Measurements from ENCODE around the gene DENND4C.
"Not testable (repeated sequence)": the region's sequence is repeated elsewhere in the genome, so short reads cannot be mapped to it uniquely, and the experiment has no call there.

DENND4C gene

GRCh38 chr9:19375538-19375937, 145.0 kb downstream of the DENND4C start:
- no peak for DNase-seq (ENCODE audit: low read depth)

DNA sequence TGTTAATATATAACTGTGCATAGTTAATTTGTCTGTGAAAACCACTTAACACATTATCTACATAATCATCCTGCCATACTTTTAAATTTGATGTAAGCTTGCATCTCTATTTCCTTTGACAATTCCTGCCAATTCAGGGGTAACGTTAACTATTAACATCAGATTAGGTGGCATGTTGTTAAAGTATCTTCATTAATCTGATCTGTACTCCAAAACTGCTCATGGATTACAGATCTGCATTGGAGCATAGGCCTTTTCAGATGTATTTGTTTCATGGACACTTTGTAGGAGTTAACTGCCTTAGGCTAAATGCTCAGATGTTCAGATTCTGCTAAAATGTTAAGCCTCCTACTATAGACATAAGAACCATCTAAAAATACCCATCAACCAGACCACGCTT, 146.4 kb downstream of the DENND4C start:
- DNase-seq (ENCODE audit: low read depth): no peak

GRCh38 chr9:19378164-19378563, 147.7 kb downstream of the DENND4C start:
- DNase-seq (ENCODE audit: low read depth): no peak

GRCh38 chr9:19378647-19379046, 148.2 kb downstream of the DENND4C start:
- no peak for DNase-seq (ENCODE audit: low read depth)

DNA sequence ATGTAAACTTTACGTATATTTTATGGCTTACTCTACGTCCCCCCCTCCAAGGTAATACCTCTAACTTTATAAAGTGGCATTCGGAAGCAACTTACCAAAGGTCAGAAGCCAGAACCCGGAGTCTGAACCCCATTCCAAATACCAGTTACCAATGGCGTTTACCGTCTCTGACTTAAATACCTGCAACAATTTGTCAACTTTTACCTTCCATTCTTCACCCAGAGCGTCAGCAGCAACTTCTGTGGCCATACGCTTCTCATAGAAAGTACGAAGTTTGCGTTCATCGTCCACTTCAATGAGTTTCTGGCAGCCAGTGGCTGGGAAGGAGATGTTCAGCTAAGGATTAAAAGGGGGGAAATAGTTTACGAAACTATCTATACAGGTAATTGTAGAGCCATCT, 148.8 kb downstream of the DENND4C start:
- no peak for DNase-seq (ENCODE audit: low read depth)

GRCh38 chr9:19379697-19380046, 149.2 kb downstream of the DENND4C start:
- peak; percentile 24 for DNase-seq (ENCODE audit: low read depth)

DNA sequence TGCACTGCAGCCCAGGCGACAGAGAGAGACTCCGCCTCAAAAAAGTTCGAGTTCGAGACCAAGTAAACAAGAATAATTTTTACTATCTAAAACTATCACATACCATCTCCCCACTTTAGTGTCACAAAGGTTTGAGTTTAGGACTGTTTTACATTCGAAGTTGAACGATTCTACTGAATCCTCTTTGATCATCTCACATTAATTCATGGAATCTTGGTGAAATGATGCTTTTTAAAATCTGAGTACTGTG, 150.3 kb downstream of the DENND4C start:
- no peak for DNase-seq (ENCODE audit: low read depth)

DNA sequence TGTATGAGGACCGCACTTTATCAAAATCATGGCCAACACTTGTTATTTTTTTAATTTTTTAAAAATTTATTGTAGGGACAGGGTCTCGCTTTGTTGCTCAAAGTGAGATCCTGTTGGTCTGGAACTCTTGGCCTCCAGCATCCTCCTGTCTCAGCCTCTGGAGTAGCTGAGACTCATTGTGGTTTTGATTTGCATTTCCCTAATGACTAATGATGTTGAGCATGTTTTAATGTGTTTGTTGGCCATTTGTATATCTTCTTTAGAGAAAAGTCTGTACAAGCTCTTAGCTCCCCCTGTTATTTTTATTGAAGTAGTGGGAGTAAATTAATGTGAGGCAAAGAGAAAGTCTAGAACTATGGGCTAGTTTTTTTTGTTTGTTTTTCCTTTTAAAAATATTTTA, 151.2 kb downstream of the DENND4C start:
- no peak for DNase-seq (ENCODE audit: low read depth)

GRCh38 chr9:19385212-19385611, 154.7 kb downstream of the DENND4C start:
- not testable (repeated sequence) for DNase-seq (ENCODE audit: low read depth)

GRCh38 chr9:19385786-19386501, 155.5 kb downstream of the DENND4C start:
- no peak for DNase-seq (ENCODE audit: low read depth)

DNA sequence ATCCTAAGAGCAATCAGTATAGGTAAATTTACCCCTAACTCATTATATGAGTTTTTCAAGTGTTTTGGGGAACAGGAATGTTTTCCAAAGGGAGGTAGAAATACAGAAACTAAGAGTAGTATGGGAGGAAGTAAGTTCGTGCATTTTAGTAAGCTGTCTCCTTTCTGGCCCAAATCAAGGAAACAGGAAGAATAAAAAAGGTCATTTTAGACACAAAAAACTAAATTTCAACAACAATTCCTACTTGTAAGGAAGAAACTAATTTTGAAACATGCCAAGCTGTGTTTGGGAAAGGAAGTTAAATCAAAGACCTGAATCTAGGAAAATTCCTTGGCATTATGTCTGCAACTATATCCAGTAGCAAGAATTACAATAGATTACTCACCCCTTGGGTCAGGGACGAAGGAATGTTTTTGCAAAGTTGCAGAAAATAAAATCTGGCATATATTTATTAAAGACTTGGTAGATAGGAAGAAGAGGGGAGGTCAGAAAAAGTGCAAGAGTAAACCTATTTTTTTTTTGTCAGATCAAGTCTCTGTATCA, 156.1 kb downstream of the DENND4C start:
- no peak for DNase-seq (ENCODE audit: low read depth)

DNA sequence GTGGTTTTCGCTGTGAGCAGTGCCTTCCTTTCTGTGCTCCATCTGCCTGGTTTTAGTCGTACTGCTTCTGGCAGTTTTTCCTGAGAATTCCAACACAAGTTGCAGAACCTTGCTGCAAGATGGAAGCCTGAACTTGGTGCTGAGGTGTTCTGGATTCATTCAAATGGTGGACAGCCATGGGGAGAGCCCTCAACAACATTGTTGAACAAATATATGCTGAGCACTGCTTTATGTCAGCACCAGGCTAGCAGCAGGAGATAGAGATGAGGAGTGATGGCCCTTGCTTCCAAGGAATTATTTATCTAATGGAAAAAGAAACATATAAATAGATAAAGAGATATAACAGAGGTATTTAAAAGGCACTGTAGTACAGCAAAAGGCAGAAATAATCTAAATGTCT, 156.8 kb downstream of the DENND4C start:
- no peak for DNase-seq (ENCODE audit: low read depth)

DNA sequence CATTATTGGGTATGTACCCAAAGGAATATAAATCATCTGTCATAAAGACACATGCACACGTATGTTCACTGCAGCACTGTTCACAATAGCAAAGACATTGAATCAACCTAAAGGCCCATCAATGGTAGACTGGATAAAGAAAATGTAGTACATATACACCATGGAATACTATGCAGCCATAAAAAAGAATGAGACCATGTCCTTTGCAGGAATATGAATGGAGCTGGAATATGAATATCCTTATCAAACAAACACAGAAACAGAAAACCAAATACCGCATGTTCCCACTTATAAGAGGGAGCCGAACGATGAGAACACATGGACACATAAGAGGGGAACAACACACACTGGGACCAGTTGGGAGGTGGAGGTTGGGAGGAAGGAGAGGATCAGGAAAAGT, 159.0 kb downstream of the DENND4C start:
- not testable (repeated sequence) for DNase-seq (ENCODE audit: low read depth)

DNA sequence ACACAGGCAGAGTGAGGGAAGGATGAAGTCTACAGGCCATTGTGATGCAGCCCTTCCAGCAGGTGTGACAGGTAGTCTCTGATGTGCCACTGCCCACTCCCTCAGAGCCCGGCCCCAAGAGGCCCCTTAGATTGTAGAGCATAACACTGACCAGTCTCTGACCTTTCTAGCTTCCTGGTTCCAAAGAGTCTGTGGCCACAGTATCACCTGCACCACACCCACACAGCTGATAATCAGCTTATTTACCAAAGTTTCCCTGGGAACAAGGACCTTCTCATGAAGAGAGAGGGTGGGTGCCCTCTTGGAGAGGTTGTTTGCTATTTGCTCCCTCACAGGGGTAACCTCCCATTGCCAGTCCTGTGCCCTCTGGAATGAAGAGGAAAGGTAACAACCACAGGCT, 167.4 kb downstream of the DENND4C start:
- no peak for DNase-seq (ENCODE audit: low read depth)

DNA sequence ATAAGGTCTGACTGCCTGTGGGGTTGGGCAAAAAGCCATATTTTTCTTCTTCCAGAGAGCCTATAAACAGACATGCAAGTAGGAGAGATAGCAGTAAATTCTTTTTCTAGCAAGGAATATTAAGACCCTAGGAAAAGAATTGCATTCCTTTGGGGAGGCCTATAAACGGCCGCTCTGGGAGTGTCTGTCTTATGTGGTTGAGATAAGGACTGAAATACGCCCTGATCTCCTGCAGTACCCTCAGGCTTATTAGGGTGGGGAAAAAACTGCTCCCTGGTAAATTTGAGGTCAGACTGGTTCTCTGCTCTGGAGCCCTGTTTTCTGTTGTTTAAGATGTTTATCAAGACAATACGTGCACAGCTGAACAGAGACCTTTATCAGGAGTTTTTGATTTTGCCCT, 172.7 kb downstream of the DENND4C start:
- DNase-seq (ENCODE audit: low read depth): not testable (repeated sequence)

GRCh38 chr9:19404283-19405075, 174.0 kb downstream of the DENND4C start:
- DNase-seq (ENCODE audit: low read depth): no peak

- DNase-seq (ENCODE audit: low read depth): no peak
Observed at GRCh38 chr9:19405771-19406170, 175.3 kb downstream of the DENND4C start.

GRCh38 chr9:19408316-19408692, 177.8 kb downstream of the DENND4C start:
- no peak for DNase-seq (ENCODE audit: low read depth)

DNA sequence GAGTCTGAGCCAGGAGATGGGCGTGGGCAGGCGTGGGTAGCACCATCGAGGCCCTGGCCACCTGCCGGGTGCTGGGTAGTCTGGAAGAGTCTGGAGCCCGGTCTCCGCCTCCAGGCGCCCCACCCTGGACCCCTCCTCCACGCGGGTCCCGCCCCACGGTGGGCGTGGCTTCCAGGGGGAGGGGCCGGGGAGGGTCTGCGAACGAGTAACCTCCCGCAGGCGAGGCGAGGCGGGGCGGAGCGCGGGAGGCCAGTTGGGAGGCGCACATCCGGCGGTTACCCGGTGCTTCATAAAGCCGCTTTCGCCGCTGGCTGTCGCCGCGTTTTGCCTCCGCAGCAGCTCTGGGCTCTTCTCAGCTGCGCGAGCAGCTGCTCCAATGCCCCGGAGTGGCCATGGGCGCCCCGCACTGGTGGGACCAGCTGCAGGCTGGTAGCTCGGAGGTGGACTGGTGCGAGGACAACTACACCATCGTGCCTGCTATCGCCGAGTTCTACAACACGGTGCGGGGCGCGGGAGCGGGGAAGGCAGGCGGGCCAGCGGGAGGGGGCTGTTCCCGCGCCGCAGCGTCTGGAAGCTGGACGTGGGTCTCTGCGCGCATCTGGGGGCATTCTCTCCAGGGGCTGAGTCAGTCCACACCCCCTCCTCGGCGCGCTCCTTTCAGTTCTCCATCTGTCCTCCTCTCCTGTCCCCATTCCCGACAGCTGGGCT, 178.4 kb downstream of the DENND4C start, which contains the start of gene ACER2:
Gene ACER2, plus strand, starts transcription at position 317 of the 708 bp plus-strand sequence. Its CDS starts 76 bp downstream, at position 393.
- DNase-seq (ENCODE audit: low read depth): peak; percentile 86

DNA sequence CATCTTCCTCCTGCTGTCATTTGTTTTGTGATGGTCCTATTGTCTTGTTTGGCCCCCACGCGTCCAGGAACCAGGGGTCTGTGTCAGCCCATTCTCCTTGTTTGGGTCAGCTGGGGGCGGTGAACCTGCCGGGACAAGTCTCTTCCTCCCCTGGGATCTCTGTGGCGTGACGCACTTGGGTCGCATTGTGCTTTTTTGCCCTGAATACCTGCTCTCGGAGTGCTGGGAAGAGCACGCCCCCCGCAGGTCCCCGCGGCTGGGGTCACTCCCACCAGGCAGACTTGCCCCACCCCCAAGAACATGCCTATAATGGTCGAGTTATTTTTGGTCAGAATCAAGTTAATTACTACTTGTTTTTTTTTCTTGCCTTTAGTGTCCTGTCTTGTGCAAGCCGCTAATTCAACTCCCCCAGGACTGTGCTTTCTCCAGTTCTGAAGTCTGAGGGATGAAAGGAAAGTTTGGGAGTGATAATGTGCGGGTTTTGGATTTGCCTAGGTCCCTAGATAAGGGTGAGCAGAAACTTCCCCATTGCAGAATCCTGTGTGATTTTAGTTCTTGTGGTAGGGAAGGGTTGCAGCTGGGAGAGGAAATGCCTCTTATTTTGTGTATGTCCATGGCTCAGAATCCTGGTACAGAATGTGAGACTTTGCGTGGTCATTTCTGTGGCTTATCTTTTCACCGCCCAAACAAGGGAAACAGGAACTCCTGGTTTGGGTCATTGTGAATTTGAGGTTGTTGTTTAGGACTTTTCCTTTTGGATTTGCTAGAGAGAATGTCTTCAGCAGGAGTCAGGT, 179.1 kb downstream of the DENND4C start:
- no peak for DNase-seq (ENCODE audit: low read depth)

- no peak for DNase-seq (ENCODE audit: low read depth)
Observed at GRCh38 chr9:19410195-19410503, 179.7 kb downstream of the DENND4C start.

- DNase-seq (ENCODE audit: low read depth): no peak
Observed at GRCh38 chr9:19410594-19410993, 180.1 kb downstream of the DENND4C start.
